HG02981 (cell line): Measurements from ENCODE around the gene LDHAL6A.
"Not testable (repeated sequence)": the region's sequence is repeated elsewhere in the genome, so short reads cannot be mapped to it uniquely, and the experiment has no call there.

ENCODE experiments used
- ATAC-seq: cut with Tn5 transposase; IDR thresholded peaks from one replicate; pipeline ENCODE4 v1.9.1; 2021; ENCODE audit warnings: mild to moderate bottlenecking, moderate library complexity; ENCODE audit not compliant: unreplicated experiment

LDHAL6A gene

GRCh38 chr11:18455686-18456372 is at the start of gene LDHAL6A:
LDHAL6A (plus strand) TSS chr11:18455856; CDS start chr11:18456681, 825 bp downstream.
- ATAC-seq = no peak

GRCh38 chr11:18407400-18407799 is 48.3 kb upstream of the LDHAL6A start:
- not testable (repeated sequence) for ATAC-seq

- no peak for ATAC-seq
Observed at GRCh38 chr11:18408558-18409291, 46.9 kb upstream of the LDHAL6A start.

GRCh38 chr11:18416459-18416858 is 39.2 kb upstream of the LDHAL6A start:
- ATAC-seq = no peak

- ATAC-seq = no peak
Observed at GRCh38 chr11:18419040-18419439, 36.6 kb upstream of the LDHAL6A start.

GRCh38 chr11:18420067-18420466 is 35.6 kb upstream of the LDHAL6A start:
- ATAC-seq = no peak

- no peak for ATAC-seq
Observed at GRCh38 chr11:18427240-18427639, 28.4 kb upstream of the LDHAL6A start.

GRCh38 chr11:18429332-18429731 is 26.3 kb upstream of the LDHAL6A start:
- no peak for ATAC-seq

- ATAC-seq = no peak
Observed at GRCh38 chr11:18438691-18439090, 17.0 kb upstream of the LDHAL6A start.

GRCh38 chr11:18449251-18449650 is 6.4 kb upstream of the LDHAL6A start:
- no peak for ATAC-seq

GRCh38 chr11:18452927-18453326 is 2.7 kb upstream of the LDHAL6A start:
- ATAC-seq = no peak

- no peak for ATAC-seq
Observed at GRCh38 chr11:18457450-18457849, 1.8 kb downstream of the LDHAL6A start.

GRCh38 chr11:18459634-18460033 is 4.0 kb downstream of the LDHAL6A start:
- no peak for ATAC-seq

GRCh38 chr11:18461909-18462308 is 6.3 kb downstream of the LDHAL6A start:
- ATAC-seq = no peak

- ATAC-seq = no peak
Observed at GRCh38 chr11:18463439-18463838, 7.8 kb downstream of the LDHAL6A start.

GRCh38 chr11:18466402-18466801 is 10.7 kb downstream of the LDHAL6A start:
- ATAC-seq = no peak

GRCh38 chr11:18468059-18468458 is 12.4 kb downstream of the LDHAL6A start:
- no peak for ATAC-seq

GRCh38 chr11:18468961-18469360 is 13.3 kb downstream of the LDHAL6A start:
- no peak for ATAC-seq

- ATAC-seq = no peak
Observed at GRCh38 chr11:18471995-18472394, 16.3 kb downstream of the LDHAL6A start.

- ATAC-seq = no peak
Observed at GRCh38 chr11:18472587-18472986, 16.9 kb downstream of the LDHAL6A start.

GRCh38 chr11:18479063-18479462 is 23.4 kb downstream of the LDHAL6A start:
- ATAC-seq = no peak

GRCh38 chr11:18485913-18486528 is 30.4 kb downstream of the LDHAL6A start:
- no peak for ATAC-seq
